Measurements from ENCODE around the gene ME3.

ME3 gene

DNA sequence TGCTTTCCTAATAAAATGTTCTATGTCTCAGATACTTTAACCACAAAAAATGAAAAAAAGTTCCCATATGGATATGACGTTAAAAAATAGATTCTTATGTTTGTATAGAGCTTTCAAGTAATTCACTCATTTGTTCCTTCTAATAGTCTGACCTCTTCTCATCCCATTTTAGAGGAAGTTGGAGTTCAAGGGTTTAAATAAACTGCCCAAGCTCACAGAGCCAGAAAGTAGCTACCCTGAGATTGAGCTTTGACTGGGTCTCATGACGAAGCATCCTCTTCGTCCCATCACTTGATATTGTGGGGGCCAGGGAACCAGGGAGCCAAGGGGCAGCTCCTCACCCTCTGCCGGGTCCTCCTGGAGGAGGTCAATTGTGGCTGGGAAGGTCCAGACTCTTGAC, 181.4 kb downstream of the ME3 start:
- intact Hi-C loops (cut with DNase I; ENCODE audit: low total_unique reads) = no loop called here
- DNase-seq = no peak
- Histone ChIP-seq H3K4me1 (peaks cover 0 to 35% (median 15%) of the 10 kb centered on the region in 4 donors), H3K4me3 (no peak overlapping the region), H3K9me3 (no peaks in the 10 kb centered on the region), H3K36me3 (no peaks in the 10 kb centered on the region), H3K27ac (no peak overlapping the region), H3K27me3 (no peaks in the 10 kb centered on the region)
- TF ChIP-seq, protein P1, sequence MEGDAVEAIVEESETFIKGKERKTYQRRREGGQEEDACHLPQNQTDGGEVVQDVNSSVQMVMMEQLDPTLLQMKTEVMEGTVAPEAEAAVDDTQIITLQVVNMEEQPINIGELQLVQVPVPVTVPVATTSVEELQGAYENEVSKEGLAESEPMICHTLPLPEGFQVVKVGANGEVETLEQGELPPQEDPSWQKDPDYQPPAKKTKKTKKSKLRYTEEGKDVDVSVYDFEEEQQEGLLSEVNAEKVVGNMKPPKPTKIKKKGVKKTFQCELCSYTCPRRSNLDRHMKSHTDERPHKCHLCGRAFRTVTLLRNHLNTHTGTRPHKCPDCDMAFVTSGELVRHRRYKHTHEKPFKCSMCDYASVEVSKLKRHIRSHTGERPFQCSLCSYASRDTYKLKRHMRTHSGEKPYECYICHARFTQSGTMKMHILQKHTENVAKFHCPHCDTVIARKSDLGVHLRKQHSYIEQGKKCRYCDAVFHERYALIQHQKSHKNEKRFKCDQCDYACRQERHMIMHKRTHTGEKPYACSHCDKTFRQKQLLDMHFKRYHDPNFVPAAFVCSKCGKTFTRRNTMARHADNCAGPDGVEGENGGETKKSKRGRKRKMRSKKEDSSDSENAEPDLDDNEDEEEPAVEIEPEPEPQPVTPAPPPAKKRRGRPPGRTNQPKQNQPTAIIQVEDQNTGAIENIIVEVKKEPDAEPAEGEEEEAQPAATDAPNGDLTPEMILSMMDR (IDR thresholded peaks at IDR 0.05) = no peak

DNA sequence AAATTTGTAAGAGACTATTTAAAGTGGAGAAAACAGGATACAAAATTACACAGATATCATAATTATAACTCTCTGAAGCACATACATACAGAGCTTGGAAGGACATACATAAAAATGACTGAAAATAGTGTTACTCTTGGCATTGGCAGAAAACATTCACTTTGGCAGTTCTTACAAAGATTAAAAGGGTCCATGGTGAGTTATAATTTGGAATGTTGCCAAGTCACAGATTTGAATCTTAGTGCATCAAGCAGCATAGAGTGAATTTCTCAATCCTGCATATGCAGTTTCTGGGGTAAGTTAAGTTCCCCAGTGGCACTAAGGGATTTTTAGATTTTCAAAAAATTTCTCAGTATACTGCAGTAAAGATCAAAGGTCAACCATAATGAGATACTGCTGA, 181.8 kb downstream of the ME3 start:
- intact Hi-C loops (cut with DNase I; ENCODE audit: low total_unique reads) = no loop called here
- no peaks in the 10 kb centered on the region for H3K27me3 ChIP-seq
- no peaks in the 10 kb centered on the region for H3K36me3 ChIP-seq
- H3K4me1 ChIP-seq = peaks cover 0 to 39% (median 16%) of the 10 kb centered on the region in 4 donors
- TF ChIP-seq, protein P1 (IDR thresholded peaks at IDR 0.05) = no peak
- H3K4me3 ChIP-seq = no peak overlapping the region
- no peak overlapping the region for H3K27ac ChIP-seq
- DNase-seq = no peak
- no peaks in the 10 kb centered on the region for H3K9me3 ChIP-seq

DNA sequence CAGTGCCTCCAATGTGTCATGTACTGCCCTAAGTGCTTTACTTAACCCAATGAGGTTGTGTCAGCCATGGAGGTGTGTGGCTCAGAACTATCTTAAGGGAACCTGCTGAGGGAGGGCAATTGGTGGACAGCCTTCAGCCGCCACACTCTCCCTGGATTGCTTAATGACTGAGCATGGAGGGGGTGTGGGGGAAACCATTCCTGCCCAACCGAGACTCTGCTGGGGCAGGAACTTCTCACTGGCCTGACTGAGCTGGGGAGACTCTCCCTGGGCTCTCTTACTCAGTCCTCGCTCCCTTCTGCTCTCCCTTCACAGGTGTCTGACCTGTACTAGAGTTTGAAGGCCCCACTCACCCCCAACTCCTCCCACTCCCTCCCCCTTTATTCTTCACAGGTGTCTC, 183.0 kb downstream of the ME3 start:
- Histone ChIP-seq H3K9me3 (no peaks in the 10 kb centered on the region), H3K27me3 (no peaks in the 10 kb centered on the region), H3K36me3 (no peaks in the 10 kb centered on the region), H3K4me3 (no peak overlapping the region), H3K4me1 (peaks cover 0 to 51% (median 25%) of the 10 kb centered on the region in 4 donors), H3K27ac (no peak overlapping the region)
- DNase-seq = no peak
- intact Hi-C loops (cut with DNase I; ENCODE audit: low total_unique reads) = loop anchor here (10.0 kb wide), 1 partner anchor 85 kb away; no protein-coding TSS in a partner anchor
- TF ChIP-seq, protein P1 (IDR thresholded peaks at IDR 0.05) = no peak

DNA sequence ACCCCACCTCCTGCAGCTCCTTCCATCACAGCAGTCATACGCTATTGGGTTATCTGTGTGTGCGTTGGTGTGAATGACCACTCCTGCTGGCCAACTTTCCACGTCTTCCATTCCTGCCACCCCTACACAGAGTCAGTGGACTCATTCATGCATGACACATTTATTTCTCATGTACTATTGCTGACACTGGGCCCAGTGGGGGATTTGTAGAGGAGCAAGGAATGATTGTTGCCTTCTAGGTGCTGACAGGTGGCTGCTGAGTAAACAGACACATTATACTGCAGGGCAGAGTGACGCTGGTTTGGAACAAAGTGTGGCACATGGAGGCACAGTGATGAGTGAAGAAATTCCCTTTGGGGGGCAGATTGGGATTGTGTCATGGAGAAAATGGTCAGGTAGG, 183.9 kb downstream of the ME3 start:
- Histone ChIP-seq H3K4me3 (no peak overlapping the region), H3K27me3 (no peaks in the 10 kb centered on the region), H3K27ac (no peak overlapping the region), H3K36me3 (no peaks in the 10 kb centered on the region), H3K9me3 (no peaks in the 10 kb centered on the region), H3K4me1 (peaks cover 0 to 60% (median 29%) of the 10 kb centered on the region in 4 donors)
- intact Hi-C loops (cut with DNase I; ENCODE audit: low total_unique reads) = loop anchor here (10.0 kb wide), 1 partner anchor 86 kb away; no protein-coding TSS in a partner anchor
- DNase-seq = no peak
- TF ChIP-seq, protein P1 (IDR thresholded peaks at IDR 0.05) = no peak

DNA sequence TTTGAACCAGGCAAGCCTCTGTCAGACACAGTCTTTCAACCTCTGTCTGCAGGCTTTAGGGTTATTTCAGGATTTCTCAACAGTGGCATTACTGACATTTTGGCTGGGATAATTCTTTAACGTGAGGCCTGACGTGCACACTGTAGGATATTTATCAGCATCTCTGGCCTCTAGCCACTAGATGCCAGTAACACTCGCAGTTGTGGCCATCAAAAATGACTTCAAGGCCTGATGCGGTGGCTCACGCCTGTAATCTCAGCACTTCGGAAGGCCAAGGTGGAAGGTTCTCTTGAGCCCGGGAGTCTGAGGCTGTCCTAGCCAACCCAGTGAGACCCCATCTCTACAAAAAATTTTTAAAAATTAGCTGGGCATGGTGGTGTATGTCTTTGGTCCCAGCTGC, 184.7 kb downstream of the ME3 start:
- no peak for DNase-seq
- no peaks in the 10 kb centered on the region for H3K36me3 ChIP-seq
- H3K4me1 ChIP-seq = peaks cover 0 to 58% (median 26%) of the 10 kb centered on the region in 4 donors
- TF ChIP-seq, protein P1 (IDR thresholded peaks at IDR 0.05) = no peak
- intact Hi-C loops (cut with DNase I; ENCODE audit: low total_unique reads) = loop anchor here (10.0 kb wide), 1 partner anchor 87 kb away; no protein-coding TSS in a partner anchor
- H3K27ac ChIP-seq = peak overlapping the region in 1 of 2 donors; percentile 18
- no peak overlapping the region for H3K4me3 ChIP-seq
- H3K9me3 ChIP-seq = no peaks in the 10 kb centered on the region
- H3K27me3 ChIP-seq = no peaks in the 10 kb centered on the region
